Measurements from ENCODE around the gene CMTM1.

Gene CMTM1

DNA sequence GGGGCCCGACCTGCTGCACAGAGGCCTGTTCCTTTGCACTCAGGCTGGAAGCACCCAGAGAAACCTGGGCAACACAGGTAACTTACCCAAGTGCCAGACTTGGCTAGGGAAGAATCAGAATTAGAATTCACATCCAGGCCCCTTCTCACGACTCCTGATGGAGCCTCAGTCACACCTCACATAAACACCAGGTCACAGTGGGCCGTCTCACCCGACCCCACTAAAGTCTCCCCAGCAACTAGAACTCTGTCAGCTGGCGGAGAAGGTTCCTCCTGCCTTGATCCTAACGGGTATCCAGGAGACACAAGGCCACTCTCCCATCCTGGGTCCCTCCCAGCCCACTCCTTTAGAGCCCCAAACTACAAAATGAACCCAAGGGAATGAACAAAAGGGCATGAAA is 22.7 kb upstream of the CMTM1 start:
- Histone ChIP-seq H3K79me2 (ENCODE audit: insufficient read depth, low read length) (peaks cover 8% of the 10 kb centered on the region; the same call in 1 of the 2 replicates), H3K9me3 (ENCODE audit: insufficient read depth, low read depth, low read length) (no peaks in the 10 kb centered on the region), H3K36me3 (ENCODE audit: insufficient read depth, low read length) (no peaks in the 10 kb centered on the region), H4K20me1 (ENCODE audit: insufficient read depth, low read length, poor library complexity, severe bottlenecking) (no peaks in the 10 kb centered on the region), H3K4me3 (ENCODE audit: low read length, poor library complexity, severe bottlenecking) (no peak overlapping the region), H3K4me1 (ENCODE audit: insufficient read depth, low read length, poor library complexity, severe bottlenecking) (peaks cover 51% of the 10 kb centered on the region), H2AFZ (ENCODE audit: low read length) (no peak overlapping the region), H3K9ac (ENCODE audit: low read depth, low read length, poor library complexity, severe bottlenecking) (peak overlapping the region; percentile 44), H3F3A (ENCODE audit: low read depth) (0 out of 2 replicates have a peak, but pooled peaks cover 2% of the 10 kb centered on the region), H3K4me2 (ENCODE audit: low read depth, low read length, poor library complexity, severe bottlenecking) (no peak overlapping the region), H3K27me3 (ENCODE audit: insufficient read depth, low read length, poor library complexity, severe bottlenecking) (no peaks in the 10 kb centered on the region), H3K9me2 (replicated peaks; ENCODE audit: low read depth, low read length) (no peaks in the 10 kb centered on the region)
- TF ChIP-seq CTCF (conservative IDR thresholded peaks at IDR 0.05; ENCODE audit: low read length) (no peak), EZH2phosphoT487 (IDR thresholded peaks at IDR 0.05; ENCODE audit: borderline replicate concordance) (no peak)

DNA sequence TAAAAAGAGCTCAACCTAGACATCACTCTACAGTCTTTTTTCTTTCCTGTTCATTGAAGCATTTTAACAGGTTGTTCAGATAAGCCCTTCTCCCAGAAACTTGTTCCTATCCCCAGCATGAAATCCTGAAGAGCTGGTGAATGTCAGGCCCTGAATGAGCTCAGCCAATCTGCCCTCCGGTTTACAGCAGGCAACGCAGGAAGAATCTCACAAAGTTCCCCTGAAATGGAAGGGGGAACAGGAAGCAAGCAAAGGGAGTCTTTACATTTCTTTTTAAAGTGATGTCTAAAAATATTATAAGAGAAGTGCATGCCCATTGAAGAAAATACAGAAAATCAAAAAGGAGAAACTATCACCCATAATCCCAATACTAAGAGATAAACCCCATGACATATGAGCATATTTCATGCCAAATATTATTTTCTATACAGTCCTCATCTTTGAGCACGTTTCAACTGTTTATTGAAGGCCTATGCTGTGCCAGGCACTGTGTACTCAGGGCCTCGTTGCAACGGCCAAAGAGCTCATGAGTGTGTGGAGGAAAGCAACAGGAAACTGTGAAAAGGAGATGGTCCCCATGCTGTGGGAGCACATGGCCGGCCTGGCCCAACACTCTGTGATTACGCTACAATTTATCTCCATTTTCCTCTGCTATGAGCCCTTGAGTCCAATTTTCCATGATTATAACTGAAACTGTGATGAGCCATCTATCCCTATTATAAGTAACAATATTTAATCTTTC is 22.1 kb upstream of the CMTM1 start:
- H3F3A ChIP-seq (ENCODE audit: low read depth): peaks cover 8% of the 10 kb centered on the region; the same call in 1 of the 2 replicates
- H3K4me3 ChIP-seq (ENCODE audit: low read length, poor library complexity, severe bottlenecking): no peak overlapping the region
- H3K79me2 ChIP-seq (ENCODE audit: insufficient read depth, low read length): 0 out of 2 replicates have a peak, but pooled peaks cover 8% of the 10 kb centered on the region
- H3K4me1 ChIP-seq (ENCODE audit: insufficient read depth, low read length, poor library complexity, severe bottlenecking): peaks cover 51% of the 10 kb centered on the region
- no peaks in the 10 kb centered on the region for H3K27me3 ChIP-seq (ENCODE audit: insufficient read depth, low read length, poor library complexity, severe bottlenecking)
- H2AFZ ChIP-seq (ENCODE audit: low read length): no peak overlapping the region
- peak overlapping the region; percentile 44 for H3K9ac ChIP-seq (ENCODE audit: low read depth, low read length, poor library complexity, severe bottlenecking)
- no peak overlapping the region for H3K4me2 ChIP-seq (ENCODE audit: low read depth, low read length, poor library complexity, severe bottlenecking)
- H3K9me3 ChIP-seq (ENCODE audit: insufficient read depth, low read depth, low read length): no peaks in the 10 kb centered on the region
- H3K9me2 ChIP-seq (replicated peaks; ENCODE audit: low read depth, low read length): no peaks in the 10 kb centered on the region
- no peaks in the 10 kb centered on the region for H3K36me3 ChIP-seq (ENCODE audit: insufficient read depth, low read length)
- no peaks in the 10 kb centered on the region for H4K20me1 ChIP-seq (ENCODE audit: insufficient read depth, low read length, poor library complexity, severe bottlenecking)
- TF ChIP-seq EZH2phosphoT487 (IDR thresholded peaks at IDR 0.05; ENCODE audit: borderline replicate concordance): no peak
- TF ChIP-seq CTCF (conservative IDR thresholded peaks at IDR 0.05; ENCODE audit: low read length): no peak

GRCh38 chr16:66547101-66547989 is 18.9 kb upstream of the CMTM1 start:
- Histone ChIP-seq H3K27me3 (ENCODE audit: insufficient read depth, low read length, poor library complexity, severe bottlenecking) (no peaks in the 10 kb centered on the region), H3K4me2 (ENCODE audit: low read depth, low read length, poor library complexity, severe bottlenecking) (peak overlapping the region; percentile 98), H2AFZ (ENCODE audit: low read length) (no peak overlapping the region), H3K36me3 (ENCODE audit: insufficient read depth, low read length) (no peaks in the 10 kb centered on the region), H3K9ac (ENCODE audit: low read depth, low read length, poor library complexity, severe bottlenecking) (peak overlapping the region; percentile 24), H3K4me3 (ENCODE audit: low read length, poor library complexity, severe bottlenecking) (no peak overlapping the region), H3K79me2 (ENCODE audit: insufficient read depth, low read length) (peaks cover 29% of the 10 kb centered on the region), H3F3A (ENCODE audit: low read depth) (peaks cover 14% of the 10 kb centered on the region; the same call in 1 of the 2 replicates), H3K9me3 (ENCODE audit: insufficient read depth, low read depth, low read length) (no peaks in the 10 kb centered on the region), H3K9me2 (replicated peaks; ENCODE audit: low read depth, low read length) (no peaks in the 10 kb centered on the region), H3K4me1 (ENCODE audit: insufficient read depth, low read length, poor library complexity, severe bottlenecking) (peaks cover 61% of the 10 kb centered on the region), H4K20me1 (ENCODE audit: insufficient read depth, low read length, poor library complexity, severe bottlenecking) (no peaks in the 10 kb centered on the region)
- no peak for TF ChIP-seq CTCF (conservative IDR thresholded peaks at IDR 0.05; ENCODE audit: low read length)
- no peak for TF ChIP-seq EZH2phosphoT487 (IDR thresholded peaks at IDR 0.05; ENCODE audit: borderline replicate concordance)
